NCI-H1417 (cell line): ENCODE measurements around the gene GPR139.

Experiments used
- DNase-seq, 3 experiments: peaks; one replicate each; lab custom pipeline; 2025; lab: John Stamatoyannopoulos, UW

The GPR139 gene

DNA sequence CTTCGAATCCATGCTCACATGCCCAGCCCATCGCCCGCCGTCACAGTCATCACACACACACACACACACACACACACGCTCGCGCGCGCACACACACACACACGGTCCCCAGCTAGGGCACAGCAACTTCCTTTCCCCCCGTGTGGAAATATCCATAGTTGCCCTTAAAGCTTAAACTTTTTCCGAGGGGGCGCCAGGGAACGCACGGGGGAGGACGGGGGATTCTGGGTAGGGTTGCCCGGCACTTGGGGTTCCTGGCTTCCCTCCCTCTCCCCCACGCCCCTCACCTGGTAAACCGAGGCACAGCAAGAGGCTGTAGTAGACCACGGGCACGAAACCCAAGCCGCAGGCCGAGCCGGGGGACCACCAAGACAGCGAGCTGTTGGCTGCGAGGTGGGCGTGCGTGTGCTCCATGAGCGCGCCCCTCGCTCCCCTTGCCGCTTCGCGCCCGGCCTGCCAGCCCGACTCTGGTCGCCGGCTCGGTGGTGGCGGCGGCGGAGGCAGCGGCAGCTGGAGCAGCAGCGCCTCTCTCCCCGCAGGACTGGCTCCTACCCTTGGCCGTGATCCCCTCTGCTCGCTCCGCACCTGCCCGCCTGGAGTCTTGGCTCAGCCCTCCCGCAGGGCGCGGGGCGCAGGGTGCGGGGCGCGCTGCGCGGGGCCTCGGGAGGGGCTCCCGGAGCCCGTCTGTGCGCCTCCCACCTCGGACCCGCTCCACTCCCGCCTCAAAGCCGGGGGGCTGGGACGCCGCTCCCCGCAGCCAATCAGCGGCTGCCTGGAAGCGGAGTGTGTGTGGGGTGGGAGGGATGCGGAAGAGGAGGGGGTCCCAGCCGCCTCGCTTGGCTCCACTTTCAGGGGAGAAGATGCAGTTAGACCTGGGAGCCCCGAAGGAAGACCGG is at the start of gene GPR139:
Gene GPR139, minus strand, starts transcription at position 688 of the 896 bp plus-strand sequence. Its CDS starts 274 bp downstream, at position 414.
- no peak for DNase-seq

- DNase-seq, result no peak
Measured at GRCh38 chr16:20122011-20122410, 48.3 kb upstream of the GPR139 start.

DNA sequence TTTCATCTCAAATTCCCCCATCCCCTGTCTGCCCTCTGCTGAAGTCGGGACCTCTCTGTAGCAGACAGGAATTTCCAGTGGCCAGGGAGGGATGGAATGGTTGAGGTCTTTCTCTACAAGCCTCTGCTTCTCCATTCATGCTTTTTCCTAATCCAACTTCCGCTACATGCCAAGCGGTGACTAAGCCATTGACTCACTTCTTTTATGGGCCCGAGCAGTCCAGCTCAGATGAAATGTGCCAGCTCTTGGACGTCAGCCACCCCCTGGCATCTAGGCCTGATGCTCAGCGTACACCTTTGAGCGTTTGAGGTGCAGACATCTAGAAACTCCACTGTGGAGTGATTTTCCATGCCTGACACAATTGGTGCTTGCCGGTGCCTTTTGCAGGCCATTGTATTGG is 40.7 kb upstream of the GPR139 start:
- no peak for DNase-seq

DNA sequence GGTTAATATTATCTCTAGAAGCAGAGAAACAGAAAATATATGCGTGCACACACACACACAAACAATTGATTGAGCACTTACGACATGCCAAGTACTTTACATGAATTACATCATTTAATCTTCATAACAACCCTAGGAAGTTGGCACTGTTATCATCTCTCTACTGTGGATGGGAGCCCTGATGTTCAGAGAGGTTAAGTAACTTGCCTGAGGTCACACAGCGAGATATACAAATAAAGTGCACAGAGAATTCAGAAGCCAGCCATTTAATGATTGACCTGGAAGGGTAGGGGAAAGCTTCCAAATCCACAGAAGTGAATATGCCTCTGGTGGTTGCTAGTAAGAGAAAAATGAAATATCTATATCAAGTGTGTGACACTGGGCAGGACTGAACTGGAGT is 37.5 kb upstream of the GPR139 start:
- DNase-seq, result no peak

DNA sequence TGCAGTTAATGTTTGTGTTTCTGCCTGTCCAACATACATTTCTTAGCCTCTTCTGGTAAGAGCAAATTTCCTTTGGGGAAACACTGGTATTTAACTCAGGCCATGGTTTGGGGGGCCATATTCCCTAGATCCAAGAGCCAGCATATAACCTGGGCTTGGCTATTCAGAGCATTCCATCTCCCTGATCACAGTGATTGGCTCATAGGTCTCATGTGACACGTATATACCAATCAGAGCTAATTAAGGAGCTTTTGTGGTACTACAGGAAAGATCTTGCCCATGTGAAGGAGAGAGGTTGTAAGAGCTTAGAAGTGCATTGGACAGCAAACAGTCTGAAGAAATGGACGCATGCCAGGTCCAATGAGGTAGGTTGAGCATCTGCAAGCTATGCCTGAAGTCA is 33.4 kb upstream of the GPR139 start:
- no peak for DNase-seq

GRCh38 chr16:20104563-20105183 is 31.0 kb upstream of the GPR139 start:
- no peak for DNase-seq

DNA sequence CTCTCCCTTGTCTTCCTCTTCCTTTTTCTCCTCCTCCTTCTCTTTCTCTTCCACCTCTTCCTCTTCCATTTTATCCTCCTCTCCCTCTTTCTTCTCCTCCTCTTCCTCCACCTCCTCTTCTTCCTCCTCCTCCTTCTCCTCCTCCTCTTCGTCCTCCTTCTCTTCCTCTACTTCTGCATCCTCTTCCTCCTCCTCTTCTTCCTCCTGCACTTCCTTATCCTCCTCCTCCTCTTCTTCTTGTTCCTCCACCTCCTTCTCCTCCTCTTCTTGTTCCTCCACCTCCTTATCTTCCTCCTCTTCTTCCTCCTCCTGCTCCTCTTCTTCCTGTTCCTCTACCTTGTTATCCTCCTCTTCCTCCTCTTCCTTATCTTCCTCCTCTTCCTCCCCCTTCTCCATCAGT is 28.8 kb upstream of the GPR139 start:
- no peak for DNase-seq

- DNase-seq, result no peak
Measured at GRCh38 chr16:20102021-20102420, 28.3 kb upstream of the GPR139 start.

DNA sequence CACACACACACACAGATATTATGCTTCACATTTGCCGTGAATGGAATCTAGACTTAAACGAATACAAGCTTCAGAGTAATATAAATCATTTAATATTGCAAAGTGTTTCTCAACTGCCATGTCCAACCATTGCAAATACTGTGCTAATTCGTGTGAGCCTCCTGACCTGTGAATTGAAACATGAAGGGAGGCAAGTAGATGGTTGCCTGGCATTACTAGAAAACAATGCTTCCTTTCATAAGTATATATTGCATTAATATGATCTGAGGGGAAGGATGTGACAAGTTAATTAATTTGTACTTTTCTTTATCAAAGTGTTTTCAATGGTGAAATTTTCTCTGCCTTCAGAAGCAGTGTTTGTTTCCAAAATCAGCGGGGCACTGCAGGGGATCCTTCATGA is 25.7 kb upstream of the GPR139 start:
- DNase-seq, result no peak

- DNase-seq, result no peak
Measured at GRCh38 chr16:20094157-20094556, 20.5 kb upstream of the GPR139 start.

DNA sequence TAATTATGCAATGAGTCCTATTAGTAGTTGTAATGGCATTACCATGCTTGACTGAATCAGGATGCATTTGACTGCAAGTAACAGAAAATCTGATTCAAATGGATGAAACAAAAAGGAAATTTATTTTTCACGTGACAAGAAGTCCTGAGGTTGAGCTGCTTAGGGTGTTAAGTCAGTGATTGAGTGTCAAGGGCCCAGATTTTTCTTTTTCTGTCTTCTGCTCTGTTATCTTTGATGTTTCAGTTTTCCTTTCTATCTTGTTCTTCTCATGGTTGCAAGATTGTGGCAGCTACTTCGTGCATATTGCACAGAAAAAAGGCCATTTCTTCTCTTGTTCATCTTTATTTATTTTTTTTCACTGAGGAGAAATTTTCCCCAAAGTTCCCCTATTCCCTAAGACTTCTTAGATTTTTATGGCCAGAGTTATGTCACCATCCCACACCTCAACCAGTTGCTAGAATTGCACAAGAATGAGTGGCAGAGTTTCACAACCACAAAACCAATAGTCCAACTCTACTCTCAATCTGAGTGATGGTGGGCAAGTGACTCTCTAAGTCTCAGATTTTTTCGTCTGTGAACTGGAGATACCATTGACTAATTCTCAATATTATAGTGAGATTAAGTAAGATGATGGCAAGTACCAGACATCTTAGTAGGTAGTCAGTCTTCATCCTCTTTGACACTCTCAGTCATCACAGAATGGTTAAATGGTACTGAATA is 15.7 kb upstream of the GPR139 start:
- no peak for DNase-seq

- DNase-seq, result no peak
Measured at GRCh38 chr16:20084624-20085226, 11.0 kb upstream of the GPR139 start.

DNA sequence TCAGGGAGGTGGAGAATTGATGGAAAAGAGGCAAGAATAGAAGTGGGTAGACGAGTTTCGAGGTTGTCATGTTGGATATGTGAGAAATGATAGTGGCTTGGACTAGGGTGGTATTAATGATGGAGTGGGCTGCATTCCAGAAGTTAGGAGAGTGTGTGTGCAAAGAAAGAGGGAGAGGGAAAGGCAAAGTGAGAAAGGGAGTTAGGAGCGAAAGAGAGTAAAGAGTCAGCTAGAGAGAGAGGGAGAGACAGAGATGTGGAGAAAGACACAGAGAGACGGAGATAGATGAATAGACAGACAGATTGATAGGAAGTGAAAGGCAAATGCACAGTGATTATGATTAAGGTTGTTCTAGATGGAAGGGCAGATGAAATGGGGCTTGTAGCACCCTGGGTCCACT is 5.4 kb upstream of the GPR139 start:
- DNase-seq, result no peak

- DNase-seq, result no peak
Measured at GRCh38 chr16:20075243-20075642, 1.6 kb upstream of the GPR139 start.

DNA sequence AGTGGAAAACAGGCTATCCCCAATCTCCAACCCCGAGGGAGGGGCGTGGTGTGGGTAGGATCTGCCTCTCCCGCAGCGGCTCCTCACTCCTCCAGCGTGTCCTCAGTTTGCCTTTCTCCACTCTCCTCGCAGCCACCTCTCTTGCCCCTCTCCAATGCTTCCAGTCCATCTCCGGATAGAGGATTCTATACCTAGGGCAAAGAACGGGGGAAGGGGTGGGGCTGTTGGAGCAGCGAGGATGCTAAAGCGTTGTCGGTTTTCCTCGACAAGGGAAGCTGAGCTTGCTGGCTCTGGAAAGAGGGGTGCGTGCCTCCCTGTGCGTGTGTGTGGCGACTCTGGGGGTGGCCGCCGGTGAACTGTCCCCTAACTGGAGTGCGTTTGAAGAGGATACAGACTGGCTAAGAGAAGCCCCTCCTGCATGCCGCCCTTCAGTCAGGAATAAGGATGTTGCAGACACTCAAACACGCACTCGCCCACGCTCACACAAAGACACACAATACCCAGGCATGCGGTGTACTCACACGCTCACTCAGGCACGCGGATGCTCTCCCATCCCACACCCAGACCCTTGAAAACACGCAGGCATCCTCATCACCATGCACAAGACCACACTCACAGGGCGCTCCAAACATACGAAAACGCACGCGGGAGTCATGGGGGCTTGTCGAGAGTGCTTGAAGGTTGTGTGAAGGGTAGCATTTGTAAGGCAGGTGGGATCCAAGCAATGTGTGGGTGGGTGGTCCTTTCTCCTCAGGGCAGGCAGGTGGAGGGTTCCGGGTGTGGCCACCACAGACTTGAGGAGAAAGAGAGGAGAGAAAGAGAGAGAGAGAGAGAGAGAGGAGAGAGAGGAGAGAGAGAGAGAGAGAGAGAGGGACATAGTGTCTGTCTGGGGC is 655 bp upstream of the GPR139 start:
- no peak for DNase-seq

DNA sequence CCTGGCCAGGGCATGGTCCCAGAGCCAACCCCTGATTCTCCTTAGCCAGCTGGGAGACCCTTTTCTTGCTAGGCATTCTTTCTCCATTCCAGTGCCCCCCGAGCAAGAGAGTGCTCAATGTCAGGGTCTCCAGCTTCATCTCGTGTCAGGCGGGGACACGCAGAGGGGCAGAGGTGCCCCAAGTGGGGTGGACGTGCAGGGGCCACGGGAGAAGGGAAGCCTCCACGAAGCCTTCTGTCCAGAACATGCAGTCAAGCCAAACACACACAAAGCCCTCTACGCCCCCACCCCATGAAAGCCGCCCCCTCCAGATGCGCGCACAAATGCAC is 852 bp downstream of the GPR139 start:
- DNase-seq, result no peak

- DNase-seq, result no peak
Measured at GRCh38 chr16:20072146-20072873, 1.4 kb downstream of the GPR139 start.

GRCh38 chr16:20064931-20065330 is 8.8 kb downstream of the GPR139 start:
- DNase-seq, result no peak

GRCh38 chr16:20064520-20064919 is 9.2 kb downstream of the GPR139 start:
- no peak for DNase-seq

- no peak for DNase-seq
Measured at GRCh38 chr16:20061132-20061531, 12.6 kb downstream of the GPR139 start.

DNA sequence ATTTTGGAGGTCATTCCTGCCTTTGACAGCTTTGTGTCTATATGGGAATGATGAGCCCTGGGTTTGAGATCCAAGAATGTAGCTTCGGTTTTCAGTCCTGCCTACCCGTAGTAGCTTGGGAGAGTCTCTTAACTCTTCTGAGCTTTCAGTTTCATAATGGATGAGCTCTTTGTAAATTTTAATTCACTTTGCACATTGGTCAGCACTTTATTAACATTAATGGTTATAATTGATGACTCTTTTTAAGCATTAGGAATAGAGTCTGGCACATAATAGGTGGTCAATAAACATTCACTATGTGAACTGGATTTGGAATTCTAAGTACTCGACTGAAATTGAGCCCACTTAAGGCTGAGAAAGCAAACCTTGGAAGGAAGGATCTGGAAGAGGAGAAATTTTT is 17.3 kb downstream of the GPR139 start:
- no peak for DNase-seq
